Neutrophil (primary cell): ENCODE data around the gene SH2D6.

ENCODE experiments used
- H3K27ac ChIP-seq: fragments of 200-600 bp; sonication (generic); 2 replicates; pipeline ENCODE4 v1.5.1; 2016; ENCODE audit warnings: mild to moderate bottlenecking, moderate library complexity
- H3K27me3 ChIP-seq: fragments of 200-600 bp; sonication (generic); 2 replicates; pipeline ENCODE4 v1.6.0; 2016; ENCODE audit warnings: mild to moderate bottlenecking
- H3K36me3 ChIP-seq: fragments of 200-600 bp; sonication (generic); 2 replicates; pipeline ENCODE4 v1.5.1; 2017
- H3K4me1 ChIP-seq, 2 experiments: fragments of 200-600 bp in 1 of 2; sonication (generic) in 1 of 2; 1 replicate in 1 of 2; 2 replicates in 1 of 2; pipeline versions ENCODE4 v1.5.1 to v1.6.1; 2013 to 2016; ENCODE audit warnings: low read depth in 1 of 2, low read length in 1 of 2, mild to moderate bottlenecking in 1 of 2, moderate library complexity in 1 of 2; ENCODE audit not compliant: control insufficient read depth in 1 of 2, insufficient read depth in 1 of 2
- H3K4me3 ChIP-seq, 2 experiments: fragments of 200-600 bp in 1 of 2; sonication (generic) in 1 of 2; 1 replicate in 1 of 2; 2 replicates in 1 of 2; pipeline ENCODE4 v1.5.1; 2013 to 2016; ENCODE audit warnings: low read depth in 1 of 2, low read length in 1 of 2, mild to moderate bottlenecking in 1 of 2, moderate library complexity in 1 of 2
- H3K9me3 ChIP-seq: fragments of 200-600 bp; sonication (generic); 2 replicates; pipeline ENCODE4 v1.5.1; 2016
- TF ChIP-seq, protein P1 (sequence below): fragments of 200-600 bp; sonication (generic); IDR thresholded peaks from 2 replicates; pipeline ENCODE4 v1.5.1; 2016; ENCODE audit warnings: antibody characterized with exemption

The SH2D6 gene

GRCh38 chr2:85431570-85432205 is 13.2 kb downstream of the SH2D6 start:
- no peaks in the 10 kb centered on the region for H3K36me3 ChIP-seq
- H3K27ac ChIP-seq = no peak overlapping the region
- H3K27me3 ChIP-seq = no peaks in the 10 kb centered on the region
- no peak overlapping the region for H3K4me3 ChIP-seq
- H3K9me3 ChIP-seq = no peaks in the 10 kb centered on the region
- peaks cover 27 to 30% of the 10 kb centered on the region in 2 experiments for H3K4me1 ChIP-seq
- TF ChIP-seq, protein P1, sequence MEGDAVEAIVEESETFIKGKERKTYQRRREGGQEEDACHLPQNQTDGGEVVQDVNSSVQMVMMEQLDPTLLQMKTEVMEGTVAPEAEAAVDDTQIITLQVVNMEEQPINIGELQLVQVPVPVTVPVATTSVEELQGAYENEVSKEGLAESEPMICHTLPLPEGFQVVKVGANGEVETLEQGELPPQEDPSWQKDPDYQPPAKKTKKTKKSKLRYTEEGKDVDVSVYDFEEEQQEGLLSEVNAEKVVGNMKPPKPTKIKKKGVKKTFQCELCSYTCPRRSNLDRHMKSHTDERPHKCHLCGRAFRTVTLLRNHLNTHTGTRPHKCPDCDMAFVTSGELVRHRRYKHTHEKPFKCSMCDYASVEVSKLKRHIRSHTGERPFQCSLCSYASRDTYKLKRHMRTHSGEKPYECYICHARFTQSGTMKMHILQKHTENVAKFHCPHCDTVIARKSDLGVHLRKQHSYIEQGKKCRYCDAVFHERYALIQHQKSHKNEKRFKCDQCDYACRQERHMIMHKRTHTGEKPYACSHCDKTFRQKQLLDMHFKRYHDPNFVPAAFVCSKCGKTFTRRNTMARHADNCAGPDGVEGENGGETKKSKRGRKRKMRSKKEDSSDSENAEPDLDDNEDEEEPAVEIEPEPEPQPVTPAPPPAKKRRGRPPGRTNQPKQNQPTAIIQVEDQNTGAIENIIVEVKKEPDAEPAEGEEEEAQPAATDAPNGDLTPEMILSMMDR = no peak

GRCh38 chr2:85433511-85434089 is 15.1 kb downstream of the SH2D6 start:
- no peaks in the 10 kb centered on the region for H3K9me3 ChIP-seq
- H3K36me3 ChIP-seq = no peaks in the 10 kb centered on the region
- peaks cover 34 to 44% of the 10 kb centered on the region in 2 experiments for H3K4me1 ChIP-seq
- TF ChIP-seq, protein P1 = no peak
- no peak overlapping the region for H3K4me3 ChIP-seq
- H3K27ac ChIP-seq = no peak overlapping the region
- H3K27me3 ChIP-seq = no peaks in the 10 kb centered on the region

DNA sequence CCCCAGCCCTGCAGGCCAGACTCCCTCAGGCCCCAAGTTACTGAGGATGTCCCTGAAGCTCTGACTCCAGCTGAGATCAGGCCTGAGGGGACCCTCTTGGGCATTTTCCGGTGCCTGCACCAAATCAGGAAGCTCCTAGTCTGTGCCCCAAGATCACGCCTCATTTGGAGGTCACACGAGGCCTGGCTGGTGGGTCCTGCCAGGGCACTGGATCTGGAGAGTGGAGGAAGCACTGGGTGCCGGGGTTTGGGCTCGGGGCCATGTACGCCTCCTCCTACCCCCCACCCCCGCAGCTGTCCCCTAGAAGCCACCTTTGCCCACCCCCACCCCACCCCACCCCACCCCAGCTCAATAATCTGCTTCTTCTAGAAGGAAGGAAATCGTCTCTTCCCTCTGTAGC is 16.2 kb downstream of the SH2D6 start:
- no peaks in the 10 kb centered on the region for H3K9me3 ChIP-seq
- H3K27me3 ChIP-seq = no peaks in the 10 kb centered on the region
- H3K4me1 ChIP-seq = peaks cover 37 to 46% of the 10 kb centered on the region in 2 experiments
- no peak overlapping the region for H3K4me3 ChIP-seq
- TF ChIP-seq, protein P1 = no peak
- no peaks in the 10 kb centered on the region for H3K36me3 ChIP-seq
- no peak overlapping the region for H3K27ac ChIP-seq

DNA sequence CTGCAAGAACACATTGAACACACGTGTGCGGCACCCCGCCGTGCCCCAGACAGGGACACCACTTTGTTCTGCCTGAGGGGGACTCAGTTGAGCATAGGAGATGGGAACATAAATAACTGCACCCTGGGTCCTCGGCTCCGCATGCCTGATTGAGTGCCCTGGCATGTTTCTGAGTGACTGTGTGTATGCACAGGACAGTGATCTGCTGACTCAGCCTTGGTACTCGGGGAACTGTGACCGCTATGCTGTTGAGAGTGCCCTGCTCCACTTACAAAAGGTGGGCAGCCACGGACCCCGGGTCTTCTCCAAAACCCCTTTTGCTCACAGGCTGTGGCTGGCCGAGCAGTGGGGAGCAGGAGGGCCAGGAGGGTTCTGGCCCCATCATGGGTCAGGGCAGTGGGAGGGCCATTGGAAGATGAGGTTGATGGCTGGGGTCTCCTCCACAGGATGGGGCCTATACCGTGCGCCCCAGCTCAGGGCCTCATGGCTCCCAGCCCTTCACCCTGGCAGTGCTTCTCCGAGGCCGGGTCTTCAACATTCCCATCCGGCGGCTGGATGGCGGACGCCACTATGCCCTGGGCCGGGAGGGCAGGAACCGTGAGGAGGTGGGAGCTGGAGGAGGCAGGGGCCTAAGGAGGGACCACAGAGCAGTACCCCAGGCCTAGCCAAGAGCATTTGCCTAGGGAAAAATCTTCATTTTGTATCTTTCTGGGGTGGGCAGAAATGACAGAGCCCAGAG is 16.9 kb downstream of the SH2D6 start:
- TF ChIP-seq, protein P1 = no peak
- peak overlapping the region; percentile 94 for H3K27ac ChIP-seq
- H3K4me1 ChIP-seq = peaks cover 37 to 46% of the 10 kb centered on the region in 2 experiments
- H3K36me3 ChIP-seq = no peaks in the 10 kb centered on the region
- no peak overlapping the region for H3K4me3 ChIP-seq
- no peaks in the 10 kb centered on the region for H3K9me3 ChIP-seq
- no peaks in the 10 kb centered on the region for H3K27me3 ChIP-seq

GRCh38 chr2:85435981-85436835 is 17.7 kb downstream of the SH2D6 start:
- Histone ChIP-seq H3K4me3 (peak overlapping the region in 1 of 2 experiments; percentile 72), H3K27ac (peak overlapping the region; percentile 94), H3K36me3 (no peaks in the 10 kb centered on the region), H3K4me1 (peaks cover 37 to 46% of the 10 kb centered on the region in 2 experiments), H3K27me3 (no peaks in the 10 kb centered on the region), H3K9me3 (no peaks in the 10 kb centered on the region)
- TF ChIP-seq, protein P1 = peak; percentile 36
